Measurements from ENCODE around the gene LRP4.

Gene LRP4

GRCh38 chr11:46914363-46914762, 4.0 kb downstream of the LRP4 start:
- H3K4me3 ChIP-seq (ENCODE audit: low read length) = no peak overlapping the region
- no peak for TF ChIP-seq ZNF274 (IDR thresholded peaks at IDR 0.05; ENCODE audit: low read depth, low read length)

DNA sequence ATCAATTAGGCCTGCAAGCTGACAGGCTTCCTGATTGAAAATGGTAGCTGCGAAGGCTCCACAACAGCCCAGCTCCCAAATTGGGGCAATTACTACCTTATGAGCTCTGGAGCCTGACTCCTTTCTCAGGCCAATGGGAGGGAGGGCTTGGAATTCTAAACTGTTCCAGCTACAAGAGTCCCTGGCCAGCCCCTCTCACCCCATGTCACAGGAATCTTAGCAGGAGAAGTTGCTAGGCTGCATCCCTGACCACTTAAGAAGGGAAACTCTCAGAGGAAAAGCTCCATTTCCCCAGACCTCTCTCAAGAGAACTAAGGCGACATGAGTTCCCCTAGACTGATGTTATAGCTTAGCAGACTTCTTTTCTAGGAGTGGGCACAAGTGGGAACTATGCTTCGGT, 4.9 kb downstream of the LRP4 start:
- TF ChIP-seq ZNF274 (IDR thresholded peaks at IDR 0.05; ENCODE audit: low read depth, low read length) = no peak
- no peak overlapping the region for H3K4me3 ChIP-seq (ENCODE audit: low read length)

GRCh38 chr11:46912526-46913150, 5.7 kb downstream of the LRP4 start:
- no peak overlapping the region for H3K4me3 ChIP-seq (ENCODE audit: low read length)
- no peak for TF ChIP-seq ZNF274 (IDR thresholded peaks at IDR 0.05; ENCODE audit: low read depth, low read length)

- no peak for TF ChIP-seq ZNF274 (IDR thresholded peaks at IDR 0.05; ENCODE audit: low read depth, low read length)
- no peak overlapping the region for H3K4me3 ChIP-seq (ENCODE audit: low read length)
These were observed 10.7 kb downstream of the LRP4 start for GRCh38 chr11:46907606-46908005.

DNA sequence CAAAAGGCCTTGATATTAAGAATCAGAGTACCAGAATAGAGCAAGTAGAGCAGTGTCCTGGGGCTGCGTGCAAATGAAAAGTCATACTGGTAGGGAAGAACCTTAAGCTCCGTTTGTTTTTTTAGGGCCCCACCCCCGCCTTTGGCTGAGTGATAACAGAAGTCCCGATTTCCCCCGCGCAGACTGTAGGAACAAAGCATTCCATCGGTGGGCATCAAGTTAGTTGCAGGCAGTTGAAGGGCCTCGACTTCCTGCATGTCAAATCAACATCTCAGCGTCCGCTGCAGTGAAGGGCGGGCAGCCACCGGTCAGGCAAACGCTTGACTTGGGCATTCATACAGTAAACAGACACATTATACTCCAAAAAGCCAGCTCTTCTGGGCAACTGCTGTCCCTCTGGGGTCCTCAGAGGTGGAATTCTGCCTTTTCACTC, 11.7 kb downstream of the LRP4 start:
- no peak for TF ChIP-seq ZNF274 (IDR thresholded peaks at IDR 0.05; ENCODE audit: low read depth, low read length)
- H3K4me3 ChIP-seq (ENCODE audit: low read length) = no peak overlapping the region

DNA sequence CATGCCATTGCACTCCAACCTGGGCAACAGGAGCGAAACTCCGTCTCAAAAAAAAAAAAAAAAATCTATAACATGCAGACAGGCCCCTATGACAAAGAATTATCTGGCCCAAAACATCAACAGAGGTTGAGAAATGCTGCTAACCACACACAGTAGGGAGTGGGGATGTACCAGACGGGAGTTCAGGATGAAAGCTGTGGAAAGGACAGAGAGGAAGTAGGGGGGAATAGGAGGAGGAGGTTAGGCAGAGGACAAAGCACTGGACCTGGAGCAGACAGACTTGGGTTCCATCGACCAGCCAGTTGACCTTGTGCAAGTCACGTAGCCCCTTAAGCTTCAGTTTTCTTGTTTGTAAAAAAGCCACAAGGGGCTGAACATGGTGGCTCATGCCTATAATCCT, 12.5 kb downstream of the LRP4 start:
- H3K4me3 ChIP-seq (ENCODE audit: low read length) = no peak overlapping the region

GRCh38 chr11:46903846-46904245, 14.5 kb downstream of the LRP4 start:
- no peak overlapping the region for H3K4me3 ChIP-seq (ENCODE audit: low read length)
- no peak for TF ChIP-seq ZNF274 (IDR thresholded peaks at IDR 0.05; ENCODE audit: low read depth, low read length)

More for the DNA sequence above, 12.5 kb downstream of the LRP4 start:
- no peak for TF ChIP-seq ZNF274 (IDR thresholded peaks at IDR 0.05; ENCODE audit: low read depth, low read length)

- no peak overlapping the region for H3K4me3 ChIP-seq (ENCODE audit: low read length)
- no peak for TF ChIP-seq ZNF274 (IDR thresholded peaks at IDR 0.05; ENCODE audit: low read depth, low read length)
These were observed 15.7 kb downstream of the LRP4 start for GRCh38 chr11:46902694-46903093.

DNA sequence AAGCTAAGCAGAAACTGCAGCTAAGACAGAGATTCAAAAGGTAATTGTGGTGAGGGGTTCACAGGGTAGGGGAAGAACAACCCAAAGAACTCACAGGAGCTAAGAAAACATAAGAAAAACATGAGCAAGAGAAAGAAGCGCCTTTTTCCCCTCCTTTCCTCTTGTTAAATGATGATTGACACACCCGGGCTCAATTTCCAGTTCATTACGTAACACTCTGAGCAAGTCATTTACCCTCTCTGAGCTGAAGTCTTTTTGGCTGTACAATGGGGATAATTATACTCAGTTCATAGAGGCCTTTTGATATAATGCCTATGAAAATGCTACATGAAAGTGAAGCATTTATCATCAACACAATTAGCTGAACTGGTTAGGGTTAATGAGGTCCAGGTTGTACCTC, 17.2 kb downstream of the LRP4 start:
- H3K4me3 ChIP-seq (ENCODE audit: low read length) = no peak overlapping the region
- no peak for TF ChIP-seq ZNF274 (IDR thresholded peaks at IDR 0.05; ENCODE audit: low read depth, low read length)

GRCh38 chr11:46900091-46900746, 18.1 kb downstream of the LRP4 start:
- no peak for TF ChIP-seq ZNF274 (IDR thresholded peaks at IDR 0.05; ENCODE audit: low read depth, low read length)
- H3K4me3 ChIP-seq (ENCODE audit: low read length) = no peak overlapping the region

GRCh38 chr11:46899501-46900025, 18.8 kb downstream of the LRP4 start:
- no peak for TF ChIP-seq ZNF274 (IDR thresholded peaks at IDR 0.05; ENCODE audit: low read depth, low read length)
- no peak overlapping the region for H3K4me3 ChIP-seq (ENCODE audit: low read length)

DNA sequence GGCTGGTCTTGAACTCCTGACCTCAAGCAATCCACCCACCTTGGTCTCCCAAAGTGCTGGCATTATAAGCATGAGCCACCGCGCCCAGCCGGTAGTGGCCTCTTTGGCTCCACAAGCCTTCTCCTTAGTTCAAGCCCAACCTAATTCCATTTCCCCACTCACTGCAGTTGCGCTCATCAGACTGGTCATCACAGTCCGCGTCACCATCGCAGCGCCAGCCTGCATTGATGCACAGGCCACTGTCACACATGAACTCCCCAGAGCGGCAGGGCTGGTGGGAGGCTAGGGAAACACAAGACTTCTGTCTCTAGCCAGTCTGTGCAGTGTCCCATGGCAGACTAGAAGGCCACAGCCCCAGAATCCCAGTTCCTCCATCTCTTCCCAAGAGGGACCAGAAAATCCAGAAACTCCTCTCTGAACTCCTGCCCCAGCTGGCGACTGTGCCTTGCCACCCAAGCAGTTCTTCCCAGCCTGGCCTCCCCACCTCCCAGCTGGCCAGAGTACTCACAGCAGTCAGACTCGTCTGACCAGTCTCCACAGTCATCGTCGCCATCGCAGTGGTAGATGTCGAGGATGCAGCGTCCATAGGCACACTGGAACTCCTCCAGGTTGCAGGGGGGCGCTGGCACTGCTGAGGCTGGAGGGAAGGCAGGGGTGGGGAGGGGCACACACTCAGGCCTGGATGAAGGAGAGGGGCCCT, 19.8 kb downstream of the LRP4 start:
- TF ChIP-seq ZNF274 (IDR thresholded peaks at IDR 0.05; ENCODE audit: low read depth, low read length) = no peak
- H3K4me3 ChIP-seq (ENCODE audit: low read length) = no peak overlapping the region

DNA sequence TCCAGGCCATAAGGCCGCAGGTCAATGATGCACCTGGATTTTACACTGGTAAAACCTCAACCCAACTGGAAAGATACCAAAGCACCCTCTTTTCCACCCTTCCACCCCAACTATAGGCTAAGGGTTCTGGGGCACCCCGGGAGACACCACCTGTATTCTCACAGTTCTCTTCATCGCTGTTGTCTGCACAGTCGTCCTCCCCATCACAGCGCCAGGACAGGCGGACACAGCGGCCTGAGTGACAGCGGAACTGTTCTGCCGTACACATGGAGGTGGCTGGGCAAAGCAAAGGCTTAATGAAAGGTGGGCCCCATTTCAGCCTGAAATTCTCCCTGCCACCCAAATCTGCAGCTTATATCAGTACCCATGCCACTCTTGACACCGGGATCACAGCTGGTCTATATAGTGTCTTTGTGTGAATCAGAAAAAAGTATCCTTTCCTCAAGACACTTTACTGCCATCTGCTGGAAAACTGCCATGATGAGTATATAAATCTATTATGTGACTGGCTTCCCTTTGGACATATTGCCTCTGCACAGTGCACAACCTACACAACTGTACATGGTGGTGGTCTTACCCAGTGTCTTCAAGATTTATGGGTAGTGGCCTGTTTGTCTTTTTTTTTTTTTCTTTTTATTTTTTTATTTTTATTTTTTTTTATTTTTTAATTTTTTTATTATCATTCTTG, 21.5 kb downstream of the LRP4 start:
- no peak overlapping the region for H3K4me3 ChIP-seq (ENCODE audit: low read length)
- no peak for TF ChIP-seq ZNF274 (IDR thresholded peaks at IDR 0.05; ENCODE audit: low read depth, low read length)

DNA sequence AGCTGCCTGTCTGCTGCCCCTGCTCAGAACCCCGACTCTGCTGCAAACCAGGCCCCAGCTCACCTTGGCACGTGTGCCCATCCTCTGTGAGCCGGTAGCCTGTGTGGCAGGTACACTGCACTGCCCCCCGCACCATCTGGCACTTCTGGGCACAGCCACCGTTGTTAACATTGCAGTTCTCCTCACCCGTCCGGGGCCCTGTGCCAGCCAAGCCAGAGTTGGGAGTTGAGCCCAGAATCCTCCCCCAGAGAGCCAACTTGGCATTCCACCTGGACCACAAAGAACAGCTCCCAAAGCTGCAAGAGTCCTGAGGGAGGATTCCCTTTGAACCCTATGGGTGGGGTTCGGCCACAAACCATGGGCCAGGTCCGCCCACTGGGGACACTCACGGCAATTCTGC, 22.5 kb downstream of the LRP4 start:
- no peak for TF ChIP-seq ZNF274 (IDR thresholded peaks at IDR 0.05; ENCODE audit: low read depth, low read length)
- no peak overlapping the region for H3K4me3 ChIP-seq (ENCODE audit: low read length)

Measured in GM08714 (cell line).